Activated gamma-delta T cell (primary cell): ENCODE measurements around the gene NDRG2.

Experiments
- DNase-seq: peaks from one replicate; lab custom pipeline; 2025; lab: John Stamatoyannopoulos, UW
- total RNA-seq, 2 donors: gene quantifications; one replicate each; lab custom pipeline; 2026; lab: John Stamatoyannopoulos, UW

The NDRG2 gene
- 10.6 to 12.5 reads per million in 2 donors for total RNA-seq

GRCh38 chr14:21024585-21025370 is at the start of gene NDRG2:
Gene NDRG2, minus strand, starts transcription at chr14:21025061. Its CDS starts 1,746 bp downstream, at chr14:21023315.
- DNase-seq, result peak; percentile 68

- DNase-seq, result no peak
Observed at GRCh38 chr14:21073921-21074320, 49.1 kb upstream of the NDRG2 start.

GRCh38 chr14:21072781-21073339 is 48.0 kb upstream of the NDRG2 start:
- DNase-seq, result no peak

GRCh38 chr14:21072031-21072473 is 47.2 kb upstream of the NDRG2 start:
- DNase-seq, result no peak

DNA sequence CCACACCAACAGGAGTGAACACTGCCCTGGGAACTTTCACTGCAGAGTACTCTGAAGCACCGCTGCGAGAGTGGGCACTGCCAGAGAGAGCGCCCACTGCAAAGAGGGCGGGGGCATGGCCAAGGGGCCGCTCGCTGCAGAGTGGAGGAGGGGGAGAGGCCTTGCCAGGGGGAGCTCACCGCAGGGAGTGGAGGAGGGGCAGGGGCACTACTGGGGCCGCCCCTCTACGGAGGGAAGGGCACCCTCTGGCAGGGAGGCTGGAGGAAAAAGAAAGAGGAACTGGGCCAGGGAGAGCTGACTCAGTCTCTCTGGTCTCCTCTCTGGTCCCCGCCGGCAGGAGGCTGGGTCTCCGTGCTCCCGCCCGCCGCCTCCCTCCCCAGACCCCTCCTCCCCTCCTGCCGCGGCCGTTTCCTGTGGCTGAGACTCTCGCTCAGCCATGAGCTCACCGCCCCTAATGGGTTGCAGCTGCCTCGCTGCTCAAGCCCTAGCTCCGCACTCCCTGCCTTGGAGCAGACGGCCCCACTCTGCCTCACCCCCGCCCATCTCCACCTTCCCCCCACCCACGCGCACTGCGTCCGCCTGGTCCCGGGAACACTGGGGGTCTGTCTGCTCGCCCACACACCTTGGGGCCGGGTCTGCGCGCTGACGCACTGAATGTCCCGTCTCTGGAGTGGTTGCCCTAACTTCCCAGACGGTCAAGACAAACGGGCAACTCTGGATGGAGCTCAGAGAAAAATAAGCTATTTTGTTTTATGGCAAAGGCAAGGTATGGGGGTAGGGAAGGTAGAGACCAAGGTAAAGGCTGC is 46.6 kb upstream of the NDRG2 start:
- DNase-seq, result peak; percentile 28

- DNase-seq, result no peak
Observed at GRCh38 chr14:21070610-21071224, 45.9 kb upstream of the NDRG2 start.

GRCh38 chr14:21070083-21070609 is 45.3 kb upstream of the NDRG2 start, which contains the start of gene ARHGEF40:
Gene ARHGEF40, plus strand, starts transcription at chr14:21070304. Its CDS starts 93 bp downstream, at chr14:21070397.
- DNase-seq, result no peak

- no peak for DNase-seq
Observed at GRCh38 chr14:21069388-21070082, 44.7 kb upstream of the NDRG2 start.

DNA sequence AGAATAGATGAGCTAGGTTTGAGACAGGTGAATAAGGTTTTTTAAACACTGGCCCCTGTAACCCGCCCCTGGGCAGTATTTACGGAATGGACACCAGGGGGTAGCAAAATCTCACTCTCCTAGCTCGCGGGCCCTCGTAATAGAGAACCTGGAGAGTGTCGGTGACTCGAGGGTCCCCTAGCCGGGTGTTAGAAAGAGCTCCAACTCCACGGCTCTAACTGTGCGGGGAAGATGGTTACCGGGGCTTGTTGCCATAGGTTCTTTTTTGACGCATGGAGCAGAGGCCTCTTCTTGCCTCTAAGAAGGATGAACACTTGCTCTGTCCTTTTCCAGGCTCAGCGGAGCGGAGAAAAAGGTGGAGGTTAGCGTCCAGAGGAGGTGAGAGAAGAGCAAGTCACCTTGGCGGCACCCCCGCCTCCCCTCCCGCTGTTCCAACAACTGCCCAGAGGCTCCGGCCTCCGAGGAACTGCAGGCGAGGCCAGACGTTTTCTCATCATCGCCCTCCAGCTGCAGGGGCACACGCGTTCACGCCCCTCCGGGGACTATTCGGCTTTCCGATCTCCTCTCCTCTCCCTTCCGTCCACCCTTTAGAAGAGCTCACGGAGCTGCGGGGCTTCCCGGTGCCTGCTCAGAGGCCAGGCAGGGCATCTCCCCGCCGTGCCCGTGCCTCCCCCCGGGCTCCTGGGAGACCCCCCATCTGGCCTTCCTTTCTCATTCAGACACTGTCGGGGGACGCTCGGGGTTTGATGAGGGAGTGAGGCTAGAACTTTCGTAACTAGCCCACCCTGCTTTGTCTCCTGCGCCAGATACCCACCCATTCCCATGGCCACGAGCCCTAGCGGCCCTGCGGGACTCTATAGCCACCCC is 43.9 kb upstream of the NDRG2 start:
- DNase-seq, result no peak

GRCh38 chr14:21066882-21067502 is 42.1 kb upstream of the NDRG2 start:
- DNase-seq, result no peak

DNA sequence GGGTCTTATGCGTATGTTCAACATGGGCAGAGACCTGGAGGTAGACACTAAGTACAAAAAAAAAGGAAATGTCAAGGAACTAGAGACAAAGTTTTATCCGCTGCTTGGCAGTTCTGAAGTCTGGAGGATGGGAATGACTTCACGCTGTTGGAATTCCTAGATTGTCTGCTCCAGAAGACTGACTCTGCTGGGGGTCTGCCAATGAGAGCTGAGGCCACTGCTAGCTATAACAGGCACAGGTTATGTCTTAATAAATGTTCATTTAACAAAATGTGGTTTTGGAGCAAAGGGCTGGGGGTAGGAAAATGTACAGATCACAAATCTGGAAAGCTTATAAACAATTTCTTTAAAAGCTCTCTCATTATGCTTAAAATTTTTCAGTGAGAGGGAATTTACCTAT is 38.6 kb upstream of the NDRG2 start:
- no peak for DNase-seq

- no peak for DNase-seq
Observed at GRCh38 chr14:21061347-21061668, 36.4 kb upstream of the NDRG2 start.

- no peak for DNase-seq
Observed at GRCh38 chr14:21060614-21061346, 35.9 kb upstream of the NDRG2 start.

DNA sequence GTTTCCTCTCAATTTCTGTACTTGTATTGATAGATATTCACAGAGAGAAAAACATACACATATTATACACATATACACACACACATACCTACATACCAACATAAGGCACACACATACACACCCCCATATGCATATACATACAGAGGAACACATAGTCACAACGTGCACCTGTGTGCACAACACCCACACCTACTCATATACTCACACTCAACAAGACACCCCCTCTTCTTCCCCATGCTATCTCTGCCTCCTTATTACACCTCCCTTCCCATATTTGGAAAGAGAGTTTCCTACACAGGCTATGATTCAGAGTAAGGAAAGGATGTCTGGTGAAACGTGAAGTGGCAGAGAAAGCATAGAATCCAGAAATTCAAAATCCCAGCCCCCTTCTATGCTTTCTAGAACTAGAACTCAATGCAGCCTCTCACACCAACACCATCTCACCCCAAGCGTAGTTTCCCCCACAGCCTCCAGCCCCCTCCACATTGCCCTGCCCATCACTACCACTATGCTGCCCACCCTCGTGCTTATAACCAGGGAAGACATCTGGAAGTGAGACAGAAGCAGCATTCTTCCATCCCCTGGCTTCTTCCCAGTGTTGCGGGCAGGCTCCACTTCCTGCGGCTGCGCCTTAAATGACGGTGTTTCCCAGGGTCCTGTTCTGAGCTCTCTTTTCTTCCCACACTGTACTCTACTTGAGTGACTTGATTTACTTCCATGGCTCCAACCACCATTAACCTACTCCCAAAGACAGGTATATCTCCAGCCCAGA is 35.2 kb upstream of the NDRG2 start:
- no peak for DNase-seq

DNA sequence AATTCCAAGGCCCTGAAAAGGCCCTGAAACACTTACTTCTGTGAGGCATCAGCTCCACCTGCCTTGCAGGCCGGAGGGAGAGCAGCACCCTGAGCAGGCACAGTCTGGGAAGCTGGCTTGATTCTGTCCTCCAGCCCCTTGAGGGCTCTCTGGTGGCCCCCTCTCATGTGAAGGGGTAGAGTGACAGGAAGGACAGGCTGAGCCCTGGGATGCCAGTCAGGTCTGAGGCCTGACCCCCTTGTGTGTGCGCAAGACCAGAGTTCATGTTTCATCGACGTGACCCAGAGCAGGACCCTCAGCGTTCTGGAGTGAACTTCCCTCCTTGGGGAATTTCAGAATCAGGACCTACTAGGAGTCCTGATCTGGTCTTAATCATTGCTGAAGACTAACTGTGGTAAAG is 34.0 kb upstream of the NDRG2 start:
- DNase-seq, result no peak

DNA sequence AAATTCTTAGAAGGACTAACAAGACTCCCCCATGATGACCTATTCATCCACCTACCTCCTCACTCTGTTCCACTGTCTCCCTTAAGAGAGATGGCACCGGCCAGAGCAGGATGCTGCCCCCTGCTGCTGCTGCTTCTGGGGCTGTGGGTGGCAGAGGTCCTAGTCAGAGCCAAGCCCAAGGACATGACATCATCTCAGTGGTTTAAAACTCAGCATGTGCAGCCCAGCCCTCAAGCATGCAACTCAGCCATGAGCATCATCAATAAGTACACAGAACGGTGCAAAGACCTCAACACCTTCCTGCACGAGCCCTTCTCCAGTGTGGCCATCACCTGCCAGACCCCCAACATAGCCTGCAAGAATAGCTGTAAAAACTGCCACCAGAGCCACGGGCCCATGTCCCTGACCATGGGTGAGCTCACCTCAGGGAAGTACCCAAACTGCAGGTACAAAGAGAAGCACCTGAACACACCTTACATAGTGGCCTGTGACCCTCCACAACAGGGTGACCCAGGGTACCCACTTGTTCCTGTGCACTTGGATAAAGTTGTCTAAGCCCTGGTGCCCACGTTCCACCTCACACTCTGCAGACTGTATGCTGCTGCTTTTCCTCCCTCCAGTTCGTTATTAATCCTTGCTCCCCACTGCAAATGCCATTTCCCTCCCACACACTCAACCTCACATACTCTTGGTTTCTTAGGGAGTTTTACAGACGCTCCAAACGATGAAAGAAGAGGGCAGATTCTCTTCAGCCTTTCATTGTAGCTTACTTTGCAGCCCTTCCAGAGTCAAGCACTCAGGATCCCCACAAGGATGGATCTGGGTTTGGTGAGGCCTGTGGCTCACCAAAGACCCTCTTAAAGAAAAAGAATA is 33.2 kb upstream of the NDRG2 start, which contains the start of gene RNASE8:
TSS of gene RNASE8 (plus strand) at position 20 of the 873 bp plus-strand sequence. CDS start at position 91, 71 bp downstream.
- no peak for DNase-seq

DNA sequence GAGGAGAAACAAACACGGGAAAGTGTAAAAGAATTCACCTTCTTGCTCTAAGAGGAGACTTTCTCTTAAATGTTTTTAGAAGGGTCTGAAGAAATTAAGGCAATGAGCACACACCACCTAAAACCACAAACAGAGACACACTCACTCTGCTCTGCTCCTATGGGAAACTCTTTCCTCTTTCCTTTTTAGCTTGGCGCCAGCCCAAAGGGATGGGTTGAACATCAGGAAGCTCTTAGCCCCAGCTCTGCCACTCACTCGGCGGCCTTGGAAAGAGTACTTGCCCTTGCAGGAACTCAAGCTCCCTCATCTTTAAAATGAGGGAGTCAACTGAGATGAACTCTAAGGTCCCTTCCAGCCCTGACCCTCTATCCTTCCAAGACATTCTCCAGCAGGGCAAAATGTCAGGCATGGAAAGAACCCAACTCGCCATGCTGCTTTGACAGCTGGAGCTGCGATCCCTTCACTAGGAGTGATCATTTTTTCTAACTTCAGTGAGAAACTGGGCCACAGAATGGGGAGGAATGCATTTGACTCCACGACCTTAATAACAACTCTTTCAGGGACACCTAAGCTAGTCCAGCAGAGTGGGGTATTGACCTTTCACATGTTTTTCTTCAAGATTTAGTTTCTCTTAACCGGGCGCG is 31.8 kb upstream of the NDRG2 start:
- DNase-seq, result no peak
